Caco-2 (cell line): ENCODE results near the gene NEK7. TPM values are rescaled to one million over a fixed set of nuclear protein-coding genes. Genes with fewer than 3 reads are reported as not detected.

ENCODE experiments used
- BruUV-seq: library from RNA; stranded (reverse); fragments of 400-500 nt; replicated peaks from 2 replicates; lab custom pipeline; 2021; lab: Mats Ljungman, UMichigan
- CTCF ChIA-PET: fragments of 300-600 bp; sonication (Branson Sonifier 250); formaldehyde crosslinking; loops from one replicate; lab custom pipeline; 2022; ENCODE audit warnings: antibody characterized with exemption; lab: Charles Lee
- POLR2A ChIA-PET: fragments of 300-600 bp; sonication (Branson Sonifier 250); formaldehyde crosslinking; loops from one replicate; lab custom pipeline; 2022; ENCODE audit warnings: antibody characterized with exemption; lab: Charles Lee
- DNase-seq, 2 experiments: peaks; one replicate each; pipeline versions ENCODE4 v3.0.0 to v3.0.0-alpha.2; 2020 to 2022
- H3K27me3 ChIP-seq: replicated peaks from 2 replicates; pipeline ENCODE4 v1.6.0; 2011; ENCODE audit warnings: low read length; ENCODE audit not compliant: control insufficient read depth, insufficient read depth
- H3K36me3 ChIP-seq: 2 replicates; pipeline ENCODE4 v1.5.1; 2011; ENCODE audit warnings: low read length; ENCODE audit not compliant: control insufficient read depth, insufficient read depth
- H3K4me1 ChIP-seq: fragments of 250-450 bp; sonication (Bioruptor Pico); 2 replicates; pipeline ENCODE4 v1.5.1; 2020; ENCODE audit warnings: mild to moderate bottlenecking
- H3K4me3 ChIP-seq: 2 replicates; pipeline ENCODE4 v1.5.1; 2011; ENCODE audit warnings: low read depth, mild to moderate bottlenecking, control low read depth, low read length
- H3K9me3 ChIP-seq: fragments of 250-450 bp; sonication (Bioruptor Pico); 2 replicates; pipeline ENCODE4 v1.5.1; 2020; ENCODE audit warnings: mild to moderate bottlenecking, moderate library complexity
- H3K27ac Mint-ChIP-seq: one replicate; pipeline ENCODE4 v1.8.0; 2022; ENCODE audit warnings: mixed read lengths; ENCODE audit not compliant: unreplicated experiment
- H3K27me3 Mint-ChIP-seq: one replicate; pipeline ENCODE4 v1.8.0; 2022; ENCODE audit warnings: mixed read lengths; ENCODE audit not compliant: insufficient read depth, unreplicated experiment
- H3K36me3 Mint-ChIP-seq: one replicate; pipeline ENCODE4 v1.8.0; 2022; ENCODE audit warnings: mild to moderate bottlenecking, mixed read lengths; ENCODE audit not compliant: insufficient read depth, unreplicated experiment
- H3K4me1 Mint-ChIP-seq: one replicate; pipeline ENCODE4 v1.8.0; 2022; ENCODE audit warnings: low read depth, mixed read lengths; ENCODE audit not compliant: unreplicated experiment
- H3K4me3 Mint-ChIP-seq: one replicate; pipeline ENCODE4 v1.8.0; 2022; ENCODE audit warnings: mild to moderate bottlenecking, moderate library complexity, mixed read lengths; ENCODE audit not compliant: unreplicated experiment
- H3K9me3 Mint-ChIP-seq: one replicate; pipeline ENCODE4 v1.8.0; 2022; ENCODE audit warnings: mixed read lengths; ENCODE audit not compliant: unreplicated experiment
- CTCF ChIP-seq, 2 experiments: fragments of 200-600 bp in 1 of 2; IDR thresholded peaks; 1 replicate in 1 of 2; 2 replicates in 1 of 2; pipeline versions ENCODE4 v1.5.1 to v1.8.0; 2011 to 2022; ENCODE audit warnings: antibody characterized with exemption in 1 of 2, control low read depth in 1 of 2, inconsistent platforms in 1 of 2, low read depth in 1 of 2, low read length in 1 of 2, mild to moderate bottlenecking in 1 of 2, moderate library complexity in 1 of 2; ENCODE audit not compliant: insufficient read depth in 1 of 2, severe bottlenecking in 1 of 2, unreplicated experiment in 1 of 2
- intact Hi-C: fragments of 100-400 bp; cut with micrococcal nuclease; formaldehyde crosslinking; loops from one replicate; pipeline ENCODE4 v1.10.0; 2022; ENCODE audit not compliant: unreplicated experiment
- total RNA-seq: library from RNA; stranded (reverse); gene quantifications from 2 replicates; pipeline ENCODE4 v1.2.3, GENCODE V29; 2022

The NEK7 gene
- total RNA-seq, 1 experiment from 2014 or later = 56.1 TPM

- Mint-ChIP-seq H3K27me3 (no peaks in the 10 kb centered on the region), H3K36me3 (peaks cover 19% of the 10 kb centered on the region), H3K27ac (peak overlapping the region; percentile 88), H3K4me3 (peak overlapping the region; percentile 91), H3K9me3 (no peaks in the 10 kb centered on the region), H3K4me1 (peaks cover 28% of the 10 kb centered on the region)
- Histone ChIP-seq H3K36me3 (no peaks in the 10 kb centered on the region), H3K4me1 (peaks cover 43% of the 10 kb centered on the region), H3K9me3 (no peaks in the 10 kb centered on the region), H3K4me3 (no peak overlapping the region), H3K27me3 (no peaks in the 10 kb centered on the region)
- CTCF ChIA-PET = no interaction called here
- no TSS peak for BruUV-seq
- POLR2A ChIA-PET = no interaction called here
- intact Hi-C loops = no loop called here
- no peak for TF ChIP-seq CTCF (IDR thresholded peaks at IDR 0.05; ENCODE audit: insufficient read depth in 1 of 2, low read depth in 1 of 2, low read length in 1 of 2, severe bottlenecking in 1 of 2, unreplicated experiment in 1 of 2)
- no peak for DNase-seq
Observed at GRCh38 chr1:198160222-198160621, 3.4 kb downstream of the NEK7 start.

- peak overlapping the region; percentile 67 for H3K27ac Mint-ChIP-seq
Observed at GRCh38 chr1:198160946-198161614, 4.3 kb downstream of the NEK7 start.

GRCh38 chr1:198161718-198162090 lies 4.9 kb downstream of the NEK7 start:
- no peaks in the 10 kb centered on the region for H3K36me3 ChIP-seq
- no peak for TF ChIP-seq CTCF (IDR thresholded peaks at IDR 0.05; ENCODE audit: insufficient read depth in 1 of 2, low read depth in 1 of 2, low read length in 1 of 2, severe bottlenecking in 1 of 2, unreplicated experiment in 1 of 2)
- intact Hi-C loops = no loop called here
- no peaks in the 10 kb centered on the region for H3K9me3 Mint-ChIP-seq
- CTCF ChIA-PET = no interaction called here
- H3K27me3 Mint-ChIP-seq = no peaks in the 10 kb centered on the region
- peaks cover 28% of the 10 kb centered on the region for H3K4me1 Mint-ChIP-seq
- H3K4me3 ChIP-seq = no peak overlapping the region
- peak overlapping the region; percentile 67 for H3K27ac Mint-ChIP-seq
- peak overlapping the region; percentile 62 for H3K4me3 Mint-ChIP-seq
- H3K9me3 ChIP-seq = no peaks in the 10 kb centered on the region
- H3K36me3 Mint-ChIP-seq = peaks cover 15% of the 10 kb centered on the region
- H3K27me3 ChIP-seq = no peaks in the 10 kb centered on the region
- BruUV-seq = no TSS peak
- POLR2A ChIA-PET = interaction anchor here (0.6 to 0.7 kb wide), 2 partner anchors 11 to 26 kb away, joined by 3 read pairs; no protein-coding TSS in a partner anchor
- H3K4me1 ChIP-seq = peaks cover 58% of the 10 kb centered on the region
- DNase-seq = no peak

More at GRCh38 chr1:198160946-198161614, 4.3 kb downstream of the NEK7 start:
- CTCF ChIA-PET = no interaction called here
- no peak for TF ChIP-seq CTCF (IDR thresholded peaks at IDR 0.05; ENCODE audit: insufficient read depth in 1 of 2, low read depth in 1 of 2, low read length in 1 of 2, severe bottlenecking in 1 of 2, unreplicated experiment in 1 of 2)
- POLR2A ChIA-PET = no interaction called here
- Mint-ChIP-seq H3K27me3 (no peaks in the 10 kb centered on the region), H3K4me1 (peaks cover 23% of the 10 kb centered on the region), H3K36me3 (peaks cover 16% of the 10 kb centered on the region), H3K4me3 (peak overlapping the region; percentile 62), H3K9me3 (no peaks in the 10 kb centered on the region)
- H3K4me3 ChIP-seq = no peak overlapping the region
- no peaks in the 10 kb centered on the region for H3K36me3 ChIP-seq
- H3K27me3 ChIP-seq = no peaks in the 10 kb centered on the region
- H3K4me1 ChIP-seq = peaks cover 52% of the 10 kb centered on the region
- intact Hi-C loops = no loop called here
- no TSS peak for BruUV-seq
- no peak for DNase-seq
- no peaks in the 10 kb centered on the region for H3K9me3 ChIP-seq
